Caco-2 (cell line): Measurements from ENCODE around the gene FXN. TPM values are rescaled to one million over a fixed set of nuclear protein-coding genes. Genes with fewer than 3 reads are reported as not detected.

Source experiments
- BruUV-seq: library from RNA; stranded (reverse); fragments of 400-500 nt; replicated peaks from 2 replicates; lab custom pipeline; 2021; lab: Mats Ljungman, UMichigan
- CTCF ChIA-PET: fragments of 300-600 bp; sonication (Branson Sonifier 250); formaldehyde crosslinking; loops from one replicate; lab custom pipeline; 2022; ENCODE audit warnings: antibody characterized with exemption; lab: Charles Lee
- POLR2A ChIA-PET: fragments of 300-600 bp; sonication (Branson Sonifier 250); formaldehyde crosslinking; loops from one replicate; lab custom pipeline; 2022; ENCODE audit warnings: antibody characterized with exemption; lab: Charles Lee
- DNase-seq, 2 experiments: peaks; one replicate each; pipeline versions ENCODE4 v3.0.0 to v3.0.0-alpha.2; 2020 to 2022
- H3K27me3 ChIP-seq: replicated peaks from 2 replicates; pipeline ENCODE4 v1.6.0; 2011; ENCODE audit warnings: low read length; ENCODE audit not compliant: control insufficient read depth, insufficient read depth
- H3K36me3 ChIP-seq: 2 replicates; pipeline ENCODE4 v1.5.1; 2011; ENCODE audit warnings: low read length; ENCODE audit not compliant: control insufficient read depth, insufficient read depth
- H3K4me1 ChIP-seq: fragments of 250-450 bp; sonication (Bioruptor Pico); 2 replicates; pipeline ENCODE4 v1.5.1; 2020; ENCODE audit warnings: mild to moderate bottlenecking
- H3K4me3 ChIP-seq: 2 replicates; pipeline ENCODE4 v1.5.1; 2011; ENCODE audit warnings: low read depth, mild to moderate bottlenecking, control low read depth, low read length
- H3K9me3 ChIP-seq: fragments of 250-450 bp; sonication (Bioruptor Pico); 2 replicates; pipeline ENCODE4 v1.5.1; 2020; ENCODE audit warnings: mild to moderate bottlenecking, moderate library complexity
- H3K27ac Mint-ChIP-seq: one replicate; pipeline ENCODE4 v1.8.0; 2022; ENCODE audit warnings: mixed read lengths; ENCODE audit not compliant: unreplicated experiment
- H3K27me3 Mint-ChIP-seq: one replicate; pipeline ENCODE4 v1.8.0; 2022; ENCODE audit warnings: mixed read lengths; ENCODE audit not compliant: insufficient read depth, unreplicated experiment
- H3K36me3 Mint-ChIP-seq: one replicate; pipeline ENCODE4 v1.8.0; 2022; ENCODE audit warnings: mild to moderate bottlenecking, mixed read lengths; ENCODE audit not compliant: insufficient read depth, unreplicated experiment
- H3K4me1 Mint-ChIP-seq: one replicate; pipeline ENCODE4 v1.8.0; 2022; ENCODE audit warnings: low read depth, mixed read lengths; ENCODE audit not compliant: unreplicated experiment
- H3K4me3 Mint-ChIP-seq: one replicate; pipeline ENCODE4 v1.8.0; 2022; ENCODE audit warnings: mild to moderate bottlenecking, moderate library complexity, mixed read lengths; ENCODE audit not compliant: unreplicated experiment
- H3K9me3 Mint-ChIP-seq: one replicate; pipeline ENCODE4 v1.8.0; 2022; ENCODE audit warnings: mixed read lengths; ENCODE audit not compliant: unreplicated experiment
- CTCF ChIP-seq, 2 experiments: fragments of 200-600 bp in 1 of 2; IDR thresholded peaks; 1 replicate in 1 of 2; 2 replicates in 1 of 2; pipeline versions ENCODE4 v1.5.1 to v1.8.0; 2011 to 2022; ENCODE audit warnings: antibody characterized with exemption in 1 of 2, control low read depth in 1 of 2, inconsistent platforms in 1 of 2, low read depth in 1 of 2, low read length in 1 of 2, mild to moderate bottlenecking in 1 of 2, moderate library complexity in 1 of 2; ENCODE audit not compliant: insufficient read depth in 1 of 2, severe bottlenecking in 1 of 2, unreplicated experiment in 1 of 2
- intact Hi-C: fragments of 100-400 bp; cut with micrococcal nuclease; formaldehyde crosslinking; loops from one replicate; pipeline ENCODE4 v1.10.0; 2022; ENCODE audit not compliant: unreplicated experiment
- total RNA-seq: library from RNA; stranded (reverse); gene quantifications from 2 replicates; pipeline ENCODE4 v1.2.3, GENCODE V29; 2022

Gene FXN
- total RNA-seq, 1 experiment from 2014 or later: 8.6 TPM

GRCh38 chr9:69130456-69131441 lies 95.2 kb downstream of the FXN start:
- no peak for DNase-seq
- Histone ChIP-seq H3K4me1 (no peaks in the 10 kb centered on the region; the same call in 1 of the 2 replicates), H3K27me3 (no peaks in the 10 kb centered on the region), H3K9me3 (no peaks in the 10 kb centered on the region), H3K4me3 (no peak overlapping the region), H3K36me3 (no peaks in the 10 kb centered on the region)
- Mint-ChIP-seq H3K9me3 (no peaks in the 10 kb centered on the region), H3K36me3 (peaks cover 13% of the 10 kb centered on the region), H3K4me3 (no peak overlapping the region), H3K27me3 (no peaks in the 10 kb centered on the region), H3K27ac (peak overlapping the region; percentile 62), H3K4me1 (peaks cover 7% of the 10 kb centered on the region)
- BruUV-seq: no TSS peak
- TF ChIP-seq CTCF (IDR thresholded peaks at IDR 0.05; ENCODE audit: insufficient read depth in 1 of 2, low read depth in 1 of 2, low read length in 1 of 2, severe bottlenecking in 1 of 2, unreplicated experiment in 1 of 2): no peak
- intact Hi-C loops: no loop called here
- CTCF ChIA-PET: no interaction called here
- POLR2A ChIA-PET: no interaction called here

GRCh38 chr9:69131682-69132081 lies 96.1 kb downstream of the FXN start:
- Mint-ChIP-seq H3K4me1 (peaks cover 7% of the 10 kb centered on the region), H3K9me3 (no peaks in the 10 kb centered on the region), H3K27me3 (no peaks in the 10 kb centered on the region), H3K27ac (no peak overlapping the region), H3K4me3 (no peak overlapping the region), H3K36me3 (peaks cover 13% of the 10 kb centered on the region)
- no peaks in the 10 kb centered on the region for H3K36me3 ChIP-seq
- POLR2A ChIA-PET: no interaction called here
- H3K4me1 ChIP-seq: no peaks in the 10 kb centered on the region; the same call in 1 of the 2 replicates
- no TSS peak for BruUV-seq
- no peaks in the 10 kb centered on the region for H3K9me3 ChIP-seq
- CTCF ChIA-PET: no interaction called here
- peak; percentile 42 to 66 for DNase-seq
- TF ChIP-seq CTCF (IDR thresholded peaks at IDR 0.05; ENCODE audit: insufficient read depth in 1 of 2, low read depth in 1 of 2, low read length in 1 of 2, severe bottlenecking in 1 of 2, unreplicated experiment in 1 of 2): no peak
- H3K27me3 ChIP-seq: no peaks in the 10 kb centered on the region
- no peak overlapping the region for H3K4me3 ChIP-seq
- intact Hi-C loops: no loop called here

- Mint-ChIP-seq H3K27me3 (no peaks in the 10 kb centered on the region), H3K27ac (no peak overlapping the region), H3K36me3 (peaks cover 15% of the 10 kb centered on the region), H3K9me3 (no peaks in the 10 kb centered on the region), H3K4me3 (no peak overlapping the region), H3K4me1 (peaks cover 7% of the 10 kb centered on the region)
- no peak for TF ChIP-seq CTCF (IDR thresholded peaks at IDR 0.05; ENCODE audit: insufficient read depth in 1 of 2, low read depth in 1 of 2, low read length in 1 of 2, severe bottlenecking in 1 of 2, unreplicated experiment in 1 of 2)
- no peak for DNase-seq
- POLR2A ChIA-PET: no interaction called here
- BruUV-seq: no TSS peak
- Histone ChIP-seq H3K9me3 (no peaks in the 10 kb centered on the region), H3K4me3 (no peak overlapping the region), H3K36me3 (no peaks in the 10 kb centered on the region), H3K4me1 (no peaks in the 10 kb centered on the region; the same call in 1 of the 2 replicates), H3K27me3 (no peaks in the 10 kb centered on the region)
- CTCF ChIA-PET: no interaction called here
- intact Hi-C loops: no loop called here
Measured at GRCh38 chr9:69132361-69132760, 96.8 kb downstream of the FXN start.
